HT-29 (cell line): ENCODE results near the gene CHI3L1. TPM values are rescaled to one million over a fixed set of nuclear protein-coding genes. Genes with fewer than 3 reads are reported as not detected.
A peak's percentile ranks its signal among the peaks of the same experiment; 100 is the strongest.

Experiments used
- DNase-seq: peaks from one replicate; pipeline ENCODE4 v3.0.0-alpha.2; 2015; ENCODE audit warnings: low spot score
- total RNA-seq: library from RNA; depleted of rRNA; stranded (reverse); fragments of >200 nt; shearing (Covaris generic); gene quantifications from 2 replicates; pipeline ENCODE4 v1.2.3, GENCODE V29; 2014

CHI3L1 gene
- total RNA-seq, 1 experiment from 2014 or later, result not detected

GRCh38 chr1:203181586-203182386 lies 4.7 kb downstream of the CHI3L1 start:
- no peak for DNase-seq

- no peak for DNase-seq
Measured at GRCh38 chr1:203180611-203181330, 5.7 kb downstream of the CHI3L1 start.

GRCh38 chr1:203179667-203180005 lies 6.9 kb downstream of the CHI3L1 start:
- no peak for DNase-seq

- DNase-seq, result no peak
Measured at GRCh38 chr1:203178821-203179666, 7.5 kb downstream of the CHI3L1 start.

- no peak for DNase-seq
Measured at GRCh38 chr1:203178083-203178482, 8.4 kb downstream of the CHI3L1 start.

GRCh38 chr1:203177470-203178039 lies 8.9 kb downstream of the CHI3L1 start:
- no peak for DNase-seq

- DNase-seq, result no peak
Measured at GRCh38 chr1:203177036-203177405, 9.5 kb downstream of the CHI3L1 start.

GRCh38 chr1:203176273-203177035 lies 10.1 kb downstream of the CHI3L1 start:
- no peak for DNase-seq

- no peak for DNase-seq
Measured at GRCh38 chr1:203175827-203176241, 10.7 kb downstream of the CHI3L1 start.

- no peak for DNase-seq
Measured at GRCh38 chr1:203175237-203175826, 11.2 kb downstream of the CHI3L1 start, which contains the start of gene MYBPH. Gene MYBPH, minus strand, starts transcription at chr1:203175826. Its CDS starts 71 bp downstream, at chr1:203175755.

GRCh38 chr1:203174324-203174985 lies 12.0 kb downstream of the CHI3L1 start:
- no peak for DNase-seq

- no peak for DNase-seq
Measured at GRCh38 chr1:203173566-203173965, 12.9 kb downstream of the CHI3L1 start.

- no peak for DNase-seq
Measured at GRCh38 chr1:203173011-203173555, 13.4 kb downstream of the CHI3L1 start.

GRCh38 chr1:203172184-203173010 lies 14.1 kb downstream of the CHI3L1 start:
- peak; percentile 80 for DNase-seq

- no peak for DNase-seq
Measured at GRCh38 chr1:203171341-203172183, 14.9 kb downstream of the CHI3L1 start.

GRCh38 chr1:203170625-203171330 lies 15.7 kb downstream of the CHI3L1 start:
- no peak for DNase-seq
